Prostate gland (tissue), 2 donors: ENCODE measurements around the gene SYNPR.

ENCODE experiments used
- POLR2A ChIP-seq: fragments of 450-650 bp; IDR thresholded peaks from one replicate; pipeline ENCODE4 v1.6.1; 2016; ENCODE audit warnings: antibody characterized with exemption, mild to moderate bottlenecking
- POLR2AphosphoS5 ChIP-seq: sonication (generic); formaldehyde crosslinking; IDR thresholded peaks from one replicate; pipeline ENCODE4 v1.6.1; 2017; ENCODE audit warnings: antibody characterized with exemption
- TF ChIP-seq, protein P1 (sequence below), 4 experiments: fragments of 200-600 bp in 2 of 4; fragments of 450-650 bp in 2 of 4; sonication (generic) in 2 of 4; IDR thresholded peaks; 1 replicate in 3 of 4; 2 replicates in 1 of 4; pipeline ENCODE4 v1.5.1; 2016 to 2019; ENCODE audit warnings: antibody characterized with exemption in 4 of 4, mild to moderate bottlenecking in 2 of 4, moderate library complexity in 2 of 4

DNA sequence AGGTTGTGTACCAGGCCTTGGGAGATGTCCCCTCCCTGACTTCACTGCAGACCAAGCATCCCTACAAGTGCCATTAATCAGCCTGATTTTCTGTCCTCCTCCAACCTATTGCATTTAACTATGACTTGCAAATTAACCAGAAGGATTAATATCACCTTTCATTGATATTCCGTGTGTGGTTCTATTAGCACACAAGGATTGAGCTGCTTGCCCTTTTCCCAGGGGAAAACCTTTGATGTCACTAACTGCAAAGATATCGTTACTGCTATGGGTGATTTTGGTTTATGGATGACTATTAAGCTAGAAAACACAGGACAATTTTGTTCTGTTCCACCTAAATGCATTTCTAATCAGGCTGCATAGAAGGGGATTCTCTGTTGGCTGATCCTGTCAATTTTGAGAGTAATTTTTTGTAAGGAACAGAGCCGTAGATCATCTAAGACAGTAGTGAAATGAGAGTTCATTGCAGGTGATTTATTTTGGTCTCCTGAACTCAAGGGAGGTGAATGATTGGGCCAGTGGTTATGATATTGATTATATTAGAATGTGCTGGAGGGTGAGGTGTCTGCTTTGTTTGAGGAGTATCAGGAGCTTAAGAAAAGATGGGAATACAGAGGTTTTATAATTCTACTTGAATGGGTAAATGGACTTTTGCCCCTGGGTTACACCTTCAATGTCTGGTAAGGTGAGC is 196.9 kb downstream of the SYNPR start:
- TF ChIP-seq POLR2AphosphoS5, result no peak
- TF ChIP-seq, protein P1, sequence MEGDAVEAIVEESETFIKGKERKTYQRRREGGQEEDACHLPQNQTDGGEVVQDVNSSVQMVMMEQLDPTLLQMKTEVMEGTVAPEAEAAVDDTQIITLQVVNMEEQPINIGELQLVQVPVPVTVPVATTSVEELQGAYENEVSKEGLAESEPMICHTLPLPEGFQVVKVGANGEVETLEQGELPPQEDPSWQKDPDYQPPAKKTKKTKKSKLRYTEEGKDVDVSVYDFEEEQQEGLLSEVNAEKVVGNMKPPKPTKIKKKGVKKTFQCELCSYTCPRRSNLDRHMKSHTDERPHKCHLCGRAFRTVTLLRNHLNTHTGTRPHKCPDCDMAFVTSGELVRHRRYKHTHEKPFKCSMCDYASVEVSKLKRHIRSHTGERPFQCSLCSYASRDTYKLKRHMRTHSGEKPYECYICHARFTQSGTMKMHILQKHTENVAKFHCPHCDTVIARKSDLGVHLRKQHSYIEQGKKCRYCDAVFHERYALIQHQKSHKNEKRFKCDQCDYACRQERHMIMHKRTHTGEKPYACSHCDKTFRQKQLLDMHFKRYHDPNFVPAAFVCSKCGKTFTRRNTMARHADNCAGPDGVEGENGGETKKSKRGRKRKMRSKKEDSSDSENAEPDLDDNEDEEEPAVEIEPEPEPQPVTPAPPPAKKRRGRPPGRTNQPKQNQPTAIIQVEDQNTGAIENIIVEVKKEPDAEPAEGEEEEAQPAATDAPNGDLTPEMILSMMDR (IDR thresholded peaks at IDR 0.05), result no peak
- TF ChIP-seq POLR2A, result no peak
